ENCODE results near the gene ZBTB8A. TPM values are rescaled to one million over a fixed set of nuclear protein-coding genes. Genes with fewer than 3 reads are reported as not detected.

ZBTB8A gene
- total RNA-seq, 2 experiments from 2014 or later = 0.16 TPM; not detected in 1

DNA sequence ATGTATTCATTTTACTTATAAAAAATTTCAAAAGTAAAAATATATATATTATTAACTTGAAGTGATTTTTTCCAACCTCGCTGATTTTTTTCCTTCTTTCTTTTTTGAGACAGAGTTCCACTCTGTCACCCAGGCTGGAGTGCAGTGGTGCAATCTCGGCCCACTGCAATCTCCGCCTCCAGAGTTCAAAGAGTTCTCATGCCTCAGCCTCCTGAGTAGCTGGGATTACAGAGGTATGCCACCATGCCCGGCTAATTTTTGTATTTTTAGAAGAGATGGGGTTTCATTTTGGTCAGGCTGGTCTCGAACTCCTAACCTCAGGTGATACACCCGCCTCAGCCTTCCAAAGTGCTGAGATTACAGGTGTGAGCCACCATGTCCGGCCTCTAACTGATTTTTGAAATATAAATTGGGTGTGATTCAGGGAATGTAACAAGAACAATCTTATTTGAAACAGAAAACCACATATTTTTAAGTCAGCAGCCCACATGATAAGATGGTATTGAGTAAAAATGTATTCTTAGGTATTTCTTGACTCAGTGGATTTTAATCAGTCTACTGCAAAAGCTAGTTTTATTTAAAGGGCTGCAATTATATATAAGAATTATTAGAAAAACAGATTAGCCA lies 44.4 kb upstream of the ZBTB8A start:
- peaks cover 26% of the 10 kb centered on the region for H3K27me3 Mint-ChIP-seq
- TF ChIP-seq, protein P1, sequence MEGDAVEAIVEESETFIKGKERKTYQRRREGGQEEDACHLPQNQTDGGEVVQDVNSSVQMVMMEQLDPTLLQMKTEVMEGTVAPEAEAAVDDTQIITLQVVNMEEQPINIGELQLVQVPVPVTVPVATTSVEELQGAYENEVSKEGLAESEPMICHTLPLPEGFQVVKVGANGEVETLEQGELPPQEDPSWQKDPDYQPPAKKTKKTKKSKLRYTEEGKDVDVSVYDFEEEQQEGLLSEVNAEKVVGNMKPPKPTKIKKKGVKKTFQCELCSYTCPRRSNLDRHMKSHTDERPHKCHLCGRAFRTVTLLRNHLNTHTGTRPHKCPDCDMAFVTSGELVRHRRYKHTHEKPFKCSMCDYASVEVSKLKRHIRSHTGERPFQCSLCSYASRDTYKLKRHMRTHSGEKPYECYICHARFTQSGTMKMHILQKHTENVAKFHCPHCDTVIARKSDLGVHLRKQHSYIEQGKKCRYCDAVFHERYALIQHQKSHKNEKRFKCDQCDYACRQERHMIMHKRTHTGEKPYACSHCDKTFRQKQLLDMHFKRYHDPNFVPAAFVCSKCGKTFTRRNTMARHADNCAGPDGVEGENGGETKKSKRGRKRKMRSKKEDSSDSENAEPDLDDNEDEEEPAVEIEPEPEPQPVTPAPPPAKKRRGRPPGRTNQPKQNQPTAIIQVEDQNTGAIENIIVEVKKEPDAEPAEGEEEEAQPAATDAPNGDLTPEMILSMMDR (IDR thresholded peaks at IDR 0.05) = no peak
- ATAC-seq (no peak), DNase-seq (no peak)
- intact Hi-C loops (cut with micrococcal nuclease) = no loop called here
- H3K36me3 Mint-ChIP-seq (ENCODE audit: low read depth) = no peaks in the 10 kb centered on the region
- POLR2A ChIA-PET = no interaction called here
- no peaks in the 10 kb centered on the region for H3K9me3 Mint-ChIP-seq
- H3K4me3 Mint-ChIP-seq = no peak overlapping the region
- CTCF ChIA-PET = interaction anchor here (1.0 to 1.8 kb wide), 3 partner anchors 13 to 217 kb away, joined by 3 to 5 read pairs (median 3); no protein-coding TSS in a partner anchor
- no peaks in the 10 kb centered on the region for H3K4me1 Mint-ChIP-seq (ENCODE audit: low read depth)
- no peak overlapping the region for H3K27ac Mint-ChIP-seq

DNA sequence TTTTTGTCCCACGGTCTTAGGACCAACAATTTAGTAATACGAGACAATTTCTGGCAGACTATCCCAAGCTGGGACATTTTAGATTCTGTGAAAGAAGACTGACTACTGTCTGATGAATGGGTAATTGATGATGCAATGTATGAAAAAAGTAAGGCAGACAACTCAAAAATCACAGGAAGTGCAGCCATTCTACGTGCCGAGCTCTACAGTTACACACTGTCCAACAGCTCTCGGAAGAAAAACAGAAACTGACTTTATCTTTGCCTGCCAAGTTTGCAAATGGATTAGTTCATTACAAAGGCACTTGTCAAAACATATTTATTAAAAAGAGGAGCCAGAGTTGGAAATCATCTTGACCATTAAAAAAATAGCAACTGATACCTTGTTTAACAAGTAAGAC lies 43.1 kb upstream of the ZBTB8A start:
- Mint-ChIP-seq H3K27me3 (peaks cover 28% of the 10 kb centered on the region), H3K4me1 (ENCODE audit: low read depth) (peaks cover 3% of the 10 kb centered on the region), H3K36me3 (ENCODE audit: low read depth) (no peaks in the 10 kb centered on the region), H3K27ac (no peak overlapping the region), H3K4me3 (no peak overlapping the region), H3K9me3 (no peaks in the 10 kb centered on the region)
- TF ChIP-seq, protein P1 (IDR thresholded peaks at IDR 0.05) = no peak
- ATAC-seq (no peak), DNase-seq (no peak)
- POLR2A ChIA-PET = no interaction called here
- CTCF ChIA-PET = interaction anchor here (1.0 to 1.8 kb wide), 3 partner anchors 15 to 216 kb away, joined by 3 to 5 read pairs (median 3); no protein-coding TSS in a partner anchor
- intact Hi-C loops (cut with micrococcal nuclease) = no loop called here

DNA sequence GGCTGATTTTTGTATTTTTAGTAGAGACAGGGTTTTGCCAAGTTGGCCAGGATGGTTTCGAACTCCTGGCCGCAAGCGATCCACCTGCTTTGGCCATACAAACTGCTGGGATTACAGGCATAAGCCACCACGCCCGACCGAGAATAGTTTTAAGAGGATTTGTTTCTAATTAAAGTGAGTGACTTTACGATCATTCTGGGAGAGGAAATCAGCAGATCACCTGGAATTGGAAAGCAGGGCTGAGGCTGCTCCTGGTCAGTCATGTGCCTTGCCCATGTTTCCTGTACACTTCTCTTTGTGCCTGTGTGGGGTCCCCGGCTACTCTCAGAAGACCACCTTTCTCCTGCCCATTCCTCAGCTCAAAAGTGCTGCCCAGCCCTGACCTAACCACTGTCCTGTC lies 40.5 kb upstream of the ZBTB8A start:
- no peak for DNase-seq

DNA sequence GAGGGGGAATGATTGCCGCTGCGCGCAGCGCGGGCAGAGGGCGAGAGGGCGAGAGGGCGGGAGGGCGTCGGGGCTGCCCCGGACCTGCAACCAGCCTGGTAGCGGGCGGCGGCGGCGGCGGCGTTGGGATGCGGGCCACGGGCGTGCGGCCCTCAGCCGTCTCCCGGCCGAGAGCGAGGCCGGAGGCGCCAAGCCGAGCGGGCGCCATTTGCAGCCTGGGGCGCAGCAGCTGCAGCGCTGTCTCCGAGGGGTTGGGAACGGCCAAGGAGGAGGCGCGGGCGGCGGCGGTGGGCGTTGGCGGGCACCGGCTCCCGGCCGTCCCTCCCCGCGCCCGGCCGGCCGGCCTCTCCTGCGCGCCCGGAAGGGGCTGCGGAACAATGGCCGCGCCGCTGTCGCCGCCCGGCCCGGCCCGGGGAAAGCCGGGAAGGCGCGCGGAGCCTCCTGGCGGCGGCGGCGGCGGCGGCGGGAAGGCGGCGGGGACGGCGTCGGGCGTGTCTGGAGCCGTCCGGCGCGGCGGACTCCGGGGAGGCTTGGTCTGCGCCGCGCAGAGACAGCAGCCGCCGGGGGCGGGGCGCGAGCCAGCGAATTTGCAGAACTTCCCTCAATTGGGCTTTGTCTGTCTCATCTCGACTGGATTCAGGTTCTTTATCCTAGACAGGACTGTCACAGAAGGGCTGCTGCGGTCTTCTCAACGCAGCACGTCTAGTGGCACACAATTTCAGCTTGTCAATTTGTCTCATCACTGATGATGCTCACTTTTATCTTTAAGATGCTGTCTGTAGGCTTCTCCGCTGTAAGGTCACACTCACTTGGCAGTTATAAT lies 38.6 kb upstream of the ZBTB8A start:
- H3K27ac Mint-ChIP-seq = no peak overlapping the region
- POLR2A ChIA-PET = no interaction called here
- peaks cover 3% of the 10 kb centered on the region for H3K4me1 Mint-ChIP-seq (ENCODE audit: low read depth)
- TF ChIP-seq, protein P1 (IDR thresholded peaks at IDR 0.05) = no peak
- CTCF ChIA-PET = interaction anchor here (1.5 kb wide), 1 partner anchor 19 kb away, joined by 4 read pairs; no protein-coding TSS in a partner anchor
- ATAC-seq = peak; percentile 73
- peak; percentile 26 for DNase-seq
- peak overlapping the region; percentile 72 for H3K4me3 Mint-ChIP-seq
- H3K27me3 Mint-ChIP-seq = peaks cover 40% of the 10 kb centered on the region
- H3K36me3 Mint-ChIP-seq (ENCODE audit: low read depth) = no peaks in the 10 kb centered on the region
- H3K9me3 Mint-ChIP-seq = no peaks in the 10 kb centered on the region
- intact Hi-C loops (cut with micrococcal nuclease) = no loop called here

More for the DNA sequence above, 40.5 kb upstream of the ZBTB8A start:
- CTCF ChIA-PET = interaction anchor here (1.0 kb wide), 1 partner anchor 214 kb away, joined by 3 read pairs; no protein-coding TSS in a partner anchor
- intact Hi-C loops (cut with micrococcal nuclease) = no loop called here
- POLR2A ChIA-PET = no interaction called here
- Mint-ChIP-seq H3K4me1 (ENCODE audit: low read depth) (peaks cover 3% of the 10 kb centered on the region), H3K4me3 (peak overlapping the region; percentile 64), H3K9me3 (no peaks in the 10 kb centered on the region), H3K36me3 (ENCODE audit: low read depth) (no peaks in the 10 kb centered on the region), H3K27ac (no peak overlapping the region), H3K27me3 (peaks cover 35% of the 10 kb centered on the region)
- no peak for ATAC-seq
- TF ChIP-seq, protein P1 (IDR thresholded peaks at IDR 0.05) = no peak

DNA sequence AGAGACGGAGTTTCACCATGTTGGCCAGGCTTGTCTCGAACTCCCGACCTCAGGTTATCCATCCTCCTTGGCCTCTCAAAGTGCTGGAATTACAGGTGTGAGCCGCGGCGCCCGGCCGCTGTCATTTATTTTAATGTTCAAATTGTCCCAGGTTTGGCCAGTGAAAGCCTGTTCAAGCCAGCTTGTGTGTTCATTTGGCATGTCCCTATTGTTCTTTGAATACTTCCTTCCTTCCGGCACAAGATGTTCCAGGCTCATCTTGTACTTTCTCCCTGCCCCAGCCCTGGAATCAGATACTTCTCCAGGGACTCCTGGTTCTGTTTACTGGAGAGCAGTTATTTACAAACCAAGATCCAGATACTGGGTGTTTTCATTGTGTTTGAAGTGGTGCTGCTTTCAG lies 37.4 kb upstream of the ZBTB8A start:
- peaks cover 3% of the 10 kb centered on the region for H3K4me1 Mint-ChIP-seq (ENCODE audit: low read depth)
- H3K27ac Mint-ChIP-seq = no peak overlapping the region
- intact Hi-C loops (cut with micrococcal nuclease) = no loop called here
- ChIA-PET CTCF (interaction anchor here (1.5 kb wide), 1 partner anchor 18 kb away, joined by 4 read pairs; no protein-coding TSS in a partner anchor), POLR2A (no interaction called here)
- DNase-seq = no peak
- H3K36me3 Mint-ChIP-seq (ENCODE audit: low read depth) = no peaks in the 10 kb centered on the region
- no peak overlapping the region for H3K4me3 Mint-ChIP-seq
- ATAC-seq = no peak
- no peaks in the 10 kb centered on the region for H3K9me3 Mint-ChIP-seq
- TF ChIP-seq, protein P1 (IDR thresholded peaks at IDR 0.05) = no peak
- H3K27me3 Mint-ChIP-seq = peaks cover 36% of the 10 kb centered on the region

Measured in activated CD8-positive, alpha-beta T cell treated with anti-CD3 and anti-CD28 coated beads for 36 hours (primary cell).